ENCODE results near the gene LRRD1.

- no peak for TF ChIP-seq AR (CRISPR knock-in tag; IDR thresholded peaks at IDR 0.05)
- no peak for TF ChIP-seq ZNF532 (CRISPR knock-in tag; IDR thresholded peaks at IDR 0.05; ENCODE audit: borderline replicate concordance)
These were observed 45.1 kb downstream of the LRRD1 start for GRCh38 chr7:92133737-92134270.
